Muscle of arm (tissue), 12 donors: ENCODE results near the gene GAS1. TPM values are rescaled to one million over a fixed set of nuclear protein-coding genes. Genes with fewer than 3 reads are reported as not detected.

Source experiments
- DNase-seq: peaks from one replicate; pipeline ENCODE4 v3.0.0-alpha.2; 2013
- polyA plus RNA-seq, 12 donors: library from polyadenylated mRNA; unstranded; fragments of 120-200 nt; gene quantifications; one replicate each; pipeline ENCODE4 v1.2.1, GENCODE V29; 2013; ENCODE audit not compliant: insufficient read length in 12 of 12

Gene GAS1
- polyA plus RNA-seq, 12 donors, result 56.7 to 139 (median 87.9) TPM; not detected in 1

GRCh38 chr9:86968258-86968920 lies 21.1 kb upstream of the GAS1 start:
- no peak for DNase-seq

GRCh38 chr9:86966852-86967511 lies 19.7 kb upstream of the GAS1 start:
- DNase-seq, result no peak

DNA sequence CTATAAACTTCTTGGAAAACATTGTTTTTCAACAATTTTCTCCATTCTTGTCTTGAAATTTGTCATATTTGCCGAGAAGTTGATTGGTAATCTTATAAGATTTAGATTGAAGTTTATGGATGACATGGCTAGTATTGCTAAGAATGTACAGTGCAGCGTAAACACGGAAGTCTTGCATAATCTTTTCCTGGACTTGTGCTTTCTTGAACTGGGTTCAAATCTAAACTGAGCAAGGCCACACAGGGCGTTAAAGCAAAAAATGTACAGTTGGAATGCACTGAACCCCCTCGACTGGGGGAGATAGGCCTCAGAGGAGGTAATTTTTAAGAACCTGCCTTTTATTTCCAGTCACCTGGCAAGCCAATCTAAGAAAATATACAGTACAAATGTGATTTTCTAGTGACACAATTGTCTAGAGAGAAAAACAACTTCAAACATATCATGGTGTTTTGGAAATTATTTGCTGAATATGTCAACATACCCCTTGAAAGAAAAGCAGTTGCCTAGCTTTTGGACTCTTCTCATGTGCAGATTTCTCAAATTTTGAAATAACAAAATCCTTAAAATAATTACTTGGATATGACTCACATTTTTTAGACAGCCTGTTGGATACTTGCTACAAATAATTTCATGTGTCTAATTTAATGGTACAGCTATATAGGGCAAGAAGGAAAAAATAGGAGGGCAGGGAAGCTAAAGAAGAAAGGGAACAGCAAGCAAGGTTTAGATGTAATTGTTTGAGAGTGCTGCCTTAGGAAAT lies 18.5 kb upstream of the GAS1 start:
- peak; percentile 84 for DNase-seq

DNA sequence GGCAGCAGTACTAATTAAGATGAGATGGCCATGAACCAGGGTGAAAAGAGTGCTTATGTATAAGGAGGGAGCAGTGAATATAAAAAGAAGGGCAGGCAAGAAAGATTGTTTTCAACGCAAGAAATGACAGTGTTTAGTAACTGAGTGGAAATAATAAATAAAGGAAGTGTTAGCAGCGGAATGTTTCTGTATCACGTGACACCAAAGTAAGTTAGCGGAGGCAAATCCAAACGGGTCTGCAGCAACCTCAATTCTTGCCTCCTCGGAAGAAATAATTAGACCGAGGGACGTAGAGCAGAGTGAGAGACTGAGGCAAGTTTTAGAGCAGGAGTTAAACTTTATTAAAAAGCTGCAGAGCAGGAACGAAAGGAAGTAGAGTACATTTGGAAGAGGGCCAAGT lies 15.4 kb upstream of the GAS1 start:
- no peak for DNase-seq

DNA sequence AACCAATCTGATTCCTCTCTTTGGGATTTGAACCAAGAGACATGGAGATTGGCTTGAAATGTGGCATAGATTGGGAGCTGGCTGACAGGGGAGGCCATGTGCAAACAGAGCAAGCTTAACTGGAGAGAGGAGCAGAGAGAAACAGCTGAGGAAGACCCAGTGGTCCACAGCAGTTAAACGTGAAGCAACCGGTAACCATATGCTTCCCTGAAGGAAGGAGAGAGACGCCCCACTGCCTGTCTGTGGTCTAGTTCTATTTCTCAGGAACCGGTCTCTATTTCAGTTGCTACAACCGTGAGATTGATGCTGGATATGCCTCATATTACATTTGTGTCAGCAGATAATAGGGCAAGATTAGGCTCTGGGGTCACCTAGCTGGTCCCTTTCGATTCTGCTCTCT lies 13.6 kb upstream of the GAS1 start:
- DNase-seq, result no peak

GRCh38 chr9:86958203-86958602 lies 10.9 kb upstream of the GAS1 start:
- no peak for DNase-seq

DNA sequence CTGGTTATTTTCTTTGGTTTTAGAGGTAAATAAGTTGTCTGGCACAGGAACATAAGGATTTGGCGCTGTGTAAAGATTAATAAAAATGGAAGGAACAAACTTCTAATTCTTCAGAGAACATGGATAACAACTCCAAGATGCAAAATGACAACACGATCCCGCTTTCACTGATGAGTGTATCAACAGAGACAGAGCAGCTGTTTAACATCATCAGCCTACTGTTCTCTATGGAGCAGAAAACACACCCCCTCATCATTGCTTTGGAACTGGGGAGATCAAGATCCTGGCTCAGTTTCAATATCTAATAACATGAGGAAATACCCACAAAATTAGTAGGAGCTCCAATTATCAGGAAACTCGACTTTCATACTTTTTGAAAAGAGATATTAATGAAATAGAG lies 8.3 kb upstream of the GAS1 start:
- DNase-seq, result no peak

- no peak for DNase-seq
Measured at GRCh38 chr9:86955042-86955441, 7.7 kb upstream of the GAS1 start.

- no peak for DNase-seq
Measured at GRCh38 chr9:86953181-86953580, 5.9 kb upstream of the GAS1 start.

GRCh38 chr9:86948074-86948929 lies 996 bp upstream of the GAS1 start:
- peak; percentile 94 for DNase-seq

DNA sequence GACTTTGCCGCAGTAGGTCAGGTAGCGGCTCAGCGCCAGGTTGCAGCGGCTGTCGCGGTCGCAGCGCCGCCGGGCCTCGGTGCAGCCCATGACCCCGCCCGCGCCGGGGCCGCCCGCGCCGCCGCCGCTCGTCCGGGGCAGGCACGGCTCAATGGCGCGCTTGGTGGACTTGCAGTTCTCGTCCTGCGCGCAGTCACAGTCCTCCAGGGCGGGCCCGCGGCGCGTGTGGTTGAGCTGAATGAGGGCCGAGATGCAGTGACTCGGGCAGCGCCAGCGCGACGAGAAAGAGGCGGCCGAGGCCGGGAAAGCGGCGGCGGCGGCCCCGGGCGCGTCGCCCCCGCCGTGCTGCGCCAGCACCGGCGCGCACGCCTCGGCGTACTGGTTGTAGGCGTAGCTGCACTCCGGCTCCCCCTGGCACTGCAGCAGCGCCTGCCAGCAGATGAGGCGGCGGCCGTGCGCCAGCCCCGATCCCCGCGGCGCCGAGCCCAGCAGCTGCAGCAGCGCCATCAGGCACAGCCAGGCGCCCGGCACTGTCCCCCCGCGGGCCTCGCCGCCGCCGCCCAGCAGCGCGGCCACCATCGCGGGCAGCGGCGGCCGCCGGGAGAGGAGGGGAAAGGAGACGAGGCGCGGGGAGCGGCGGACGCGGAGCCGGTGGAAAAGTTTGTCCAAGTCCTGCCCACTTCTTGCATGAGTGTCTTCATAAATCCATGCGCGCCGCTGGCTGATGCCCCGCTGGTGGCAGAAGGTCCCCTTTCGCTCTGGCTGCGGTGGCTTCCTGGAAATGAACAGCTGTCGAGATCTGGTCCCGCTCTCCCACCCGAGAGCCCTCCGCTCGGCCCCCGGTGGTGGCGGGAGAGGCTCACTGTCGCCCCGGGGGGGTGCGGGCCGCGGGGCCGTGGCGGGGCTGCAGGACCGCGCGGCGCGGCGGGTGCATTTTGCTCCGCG lies 833 bp downstream of the GAS1 start:
- DNase-seq, result peak; percentile 59

- DNase-seq, result no peak
Measured at GRCh38 chr9:86945728-86946200, 1.5 kb downstream of the GAS1 start.

DNA sequence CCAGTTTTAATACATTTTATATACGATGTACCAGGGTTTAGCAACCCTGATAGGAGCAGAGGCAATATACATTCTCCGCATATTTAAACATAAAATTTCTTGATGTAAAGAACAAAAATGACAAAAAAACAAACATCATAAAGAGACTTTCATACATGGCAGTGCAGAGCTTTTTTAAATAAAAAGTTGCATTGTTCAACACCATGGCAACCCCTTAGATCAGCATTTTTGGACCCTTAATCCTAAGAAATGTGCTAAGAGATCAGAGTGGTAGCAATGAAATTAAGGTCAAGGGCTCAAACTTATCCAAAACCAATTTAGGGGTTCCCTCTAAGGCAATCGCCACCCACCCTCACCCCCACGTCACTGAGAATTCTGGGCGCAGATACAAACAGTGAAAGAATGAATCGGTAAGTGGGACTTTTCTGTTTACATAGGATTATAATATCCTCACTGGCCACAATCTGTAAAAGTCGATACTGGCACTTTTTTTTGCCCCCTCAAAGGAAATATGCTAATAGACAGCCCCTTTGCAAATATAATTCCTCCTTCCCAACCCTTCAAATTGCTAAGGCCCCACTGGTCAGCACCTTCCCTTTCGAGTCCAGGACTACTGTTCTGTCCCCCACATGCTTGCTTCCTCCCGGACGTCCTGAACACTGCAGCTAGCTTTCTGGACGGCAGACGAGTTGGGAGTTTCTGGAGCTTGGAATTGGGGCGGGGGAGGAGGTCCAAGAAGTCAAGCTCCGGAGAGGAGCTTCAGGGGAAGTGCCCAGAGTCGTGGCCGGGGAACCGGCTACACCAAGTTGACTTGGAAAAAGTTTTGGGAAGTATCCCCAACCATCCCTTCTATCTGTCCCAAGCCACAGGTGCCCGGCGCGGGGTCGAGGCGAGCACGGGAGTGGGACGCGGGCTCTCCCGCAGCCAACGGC lies 2.2 kb downstream of the GAS1 start:
- no peak for DNase-seq

DNA sequence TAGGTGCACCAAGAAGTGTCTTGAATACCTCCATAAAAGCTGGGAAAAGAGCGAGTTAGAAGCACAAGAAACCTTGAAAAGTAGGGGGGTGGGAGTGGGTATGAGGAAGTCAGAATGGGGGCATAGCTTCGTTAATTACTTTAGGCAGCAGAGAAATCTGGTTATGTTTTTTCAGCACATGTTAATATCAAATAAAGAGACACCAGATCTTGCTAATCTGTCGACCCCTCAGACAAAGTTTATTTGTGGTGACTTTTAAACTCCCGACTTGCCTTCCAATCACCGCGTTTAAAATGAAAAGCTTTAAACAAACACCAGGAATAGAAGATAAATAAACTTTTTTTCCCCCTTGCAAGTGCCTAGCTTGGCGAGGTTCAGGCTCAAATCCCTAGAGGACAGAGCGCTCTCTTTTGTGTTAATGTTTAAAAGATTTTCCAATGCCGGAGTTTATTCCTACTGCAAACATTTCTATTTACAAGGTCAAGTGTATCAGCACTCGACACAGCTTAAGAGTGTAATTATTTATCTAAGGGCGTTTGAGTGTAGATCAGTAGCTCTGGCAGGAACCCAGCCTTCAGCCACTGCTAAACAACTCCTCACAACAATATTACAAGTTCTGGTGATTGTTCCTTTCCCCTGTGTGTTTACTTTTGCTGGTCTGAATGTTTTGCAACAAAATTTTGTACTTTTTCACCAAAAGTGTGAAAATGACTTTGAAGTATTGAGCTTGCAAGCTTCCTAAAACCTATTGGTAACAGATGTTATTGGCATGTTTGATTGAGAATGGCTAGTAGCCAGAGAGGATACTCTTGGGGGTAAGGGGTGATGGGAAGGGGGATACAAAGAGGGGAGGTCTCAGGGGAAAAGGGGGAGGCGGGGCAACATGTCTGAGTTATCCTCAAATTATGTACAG lies 3.8 kb downstream of the GAS1 start:
- DNase-seq, result peak; percentile 73

DNA sequence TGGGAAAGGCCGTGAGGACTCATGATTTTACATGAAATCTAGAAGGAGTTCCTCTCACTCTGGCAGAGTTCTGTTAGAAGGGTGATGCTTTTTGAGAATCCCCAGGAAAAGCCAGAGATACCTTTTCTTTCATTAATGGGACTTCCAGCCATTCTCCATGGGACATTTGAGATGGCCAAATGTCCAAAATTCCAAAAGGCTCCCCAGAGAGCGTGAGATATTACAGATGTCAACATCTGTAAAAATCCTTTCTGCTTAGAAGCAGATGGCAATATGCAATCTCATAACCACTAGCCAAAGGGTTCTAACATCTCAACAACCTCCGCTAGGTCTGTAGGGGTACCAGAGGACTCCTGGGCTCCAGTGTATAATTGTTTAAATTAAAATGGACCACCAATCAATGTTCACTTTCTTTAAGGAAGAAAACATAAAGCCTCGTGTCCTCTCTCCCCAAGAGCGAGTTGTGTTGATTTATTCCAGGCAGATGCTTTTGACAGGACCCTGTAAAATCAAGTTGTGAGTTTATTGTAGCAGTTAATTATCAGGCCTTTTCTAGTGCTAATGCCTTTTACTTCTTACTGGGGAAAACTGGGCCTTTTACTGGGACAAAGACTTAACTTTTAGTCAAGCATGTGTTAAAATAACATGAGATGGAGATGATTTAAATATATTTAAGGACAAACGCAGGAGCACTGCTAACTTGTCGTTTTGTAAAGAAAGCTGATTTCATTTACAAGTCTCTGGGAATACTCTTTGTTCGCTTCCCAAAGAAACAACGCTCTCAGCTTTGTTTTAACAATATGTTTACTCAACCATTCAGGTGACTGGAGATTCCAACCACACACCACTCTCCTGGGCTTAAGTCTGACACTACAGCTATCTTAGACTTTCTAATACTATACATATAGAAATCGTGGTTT lies 4.8 kb downstream of the GAS1 start:
- no peak for DNase-seq

- DNase-seq, result no peak
Measured at GRCh38 chr9:86941197-86941596, 6.1 kb downstream of the GAS1 start.

GRCh38 chr9:86940774-86941173 lies 6.5 kb downstream of the GAS1 start:
- no peak for DNase-seq
